Hematopoietic multipotent progenitor cell treated with erythropoietin and hydrocortisone succinate and interleukin-3 and kit ligand, for 17 days (in vitro differentiated cells): ENCODE results near the gene NRSN2.

Experiments
- DNase-seq: peaks from one replicate; pipeline ENCODE4 v3.0.0-alpha.2; 2015; ENCODE audit warnings: low spot score

The NRSN2 gene, protein sequence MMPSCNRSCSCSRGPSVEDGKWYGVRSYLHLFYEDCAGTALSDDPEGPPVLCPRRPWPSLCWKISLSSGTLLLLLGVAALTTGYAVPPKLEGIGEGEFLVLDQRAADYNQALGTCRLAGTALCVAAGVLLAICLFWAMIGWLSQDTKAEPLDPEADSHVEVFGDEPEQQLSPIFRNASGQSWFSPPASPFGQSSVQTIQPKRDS

DNA sequence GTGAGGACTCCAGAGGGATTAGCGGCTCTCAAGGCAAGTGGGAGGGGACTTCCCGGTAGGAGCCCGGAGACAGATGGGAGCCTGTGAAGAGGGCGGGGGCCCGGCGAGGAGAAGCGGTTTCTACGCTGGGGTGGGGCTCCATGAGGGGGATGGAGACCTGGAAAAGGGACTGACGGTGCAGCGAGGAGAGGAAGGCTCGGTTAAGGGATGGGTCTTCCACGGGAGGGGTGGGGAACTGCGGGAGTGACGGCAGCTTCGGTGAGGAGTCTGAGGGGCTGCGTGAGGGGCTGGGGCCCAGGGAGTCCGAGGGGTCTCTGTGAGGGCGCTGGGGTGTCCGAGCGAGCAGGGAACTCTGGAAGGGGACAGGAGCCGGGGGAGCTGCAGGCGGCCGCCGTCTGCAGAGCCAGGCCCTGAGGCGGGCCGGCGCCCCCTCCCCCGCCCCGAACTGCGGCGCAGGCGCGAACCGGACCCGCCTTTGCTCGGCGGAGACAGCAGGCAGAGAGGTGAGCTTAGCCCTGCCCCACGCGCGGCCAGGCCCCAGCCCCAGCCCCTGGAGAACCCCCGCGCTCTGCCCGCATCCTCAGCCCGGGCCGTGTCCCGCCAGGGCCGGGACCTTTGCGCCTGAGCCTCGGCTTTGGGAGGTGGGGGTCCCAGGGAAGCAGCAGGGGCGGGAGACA lies at the start of gene NRSN2:
Gene NRSN2 (plus strand): TSS at position 472 of the 677 bp plus-strand sequence. CDS start 2,533 bp downstream, outside the sequence.
- no peak for DNase-seq

DNA sequence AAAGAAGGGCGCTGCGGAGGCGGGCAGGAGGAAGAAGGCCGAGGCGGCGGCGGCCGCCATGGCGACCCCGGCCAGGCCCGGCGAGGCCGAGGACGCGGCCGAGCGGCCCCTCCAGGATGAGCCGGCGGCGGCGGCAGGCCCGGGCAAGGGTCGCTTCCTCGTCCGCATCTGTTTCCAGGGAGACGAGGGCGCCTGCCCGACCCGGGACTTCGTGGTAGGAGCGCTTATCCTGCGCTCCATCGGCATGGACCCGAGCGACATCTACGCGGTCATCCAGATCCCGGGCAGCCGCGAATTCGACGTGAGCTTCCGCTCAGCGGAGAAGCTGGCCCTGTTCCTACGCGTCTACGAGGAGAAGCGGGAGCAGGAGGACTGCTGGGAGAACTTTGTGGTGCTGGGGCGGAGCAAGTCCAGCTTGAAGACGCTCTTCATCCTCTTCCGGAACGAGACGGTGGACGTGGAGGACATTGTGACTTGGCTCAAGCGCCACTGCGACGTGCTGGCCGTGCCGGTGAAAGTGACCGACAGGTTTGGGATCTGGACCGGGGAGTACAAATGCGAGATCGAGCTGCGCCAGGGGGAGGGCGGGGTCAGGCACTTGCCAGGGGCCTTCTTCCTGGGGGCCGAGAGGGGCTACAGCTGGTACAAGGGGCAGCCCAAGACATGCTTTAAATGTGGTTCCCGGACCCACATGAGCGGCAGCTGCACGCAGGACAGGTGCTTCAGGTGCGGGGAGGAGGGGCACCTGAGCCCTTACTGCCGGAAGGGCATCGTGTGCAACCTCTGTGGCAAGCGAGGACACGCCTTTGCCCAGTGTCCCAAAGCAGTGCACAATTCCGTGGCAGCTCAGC lies 48.8 kb upstream of the NRSN2 start:
- DNase-seq: peak; percentile 50

- no peak for DNase-seq
Measured at GRCh38 chr20:298776-299391, 48.0 kb upstream of the NRSN2 start.

DNA sequence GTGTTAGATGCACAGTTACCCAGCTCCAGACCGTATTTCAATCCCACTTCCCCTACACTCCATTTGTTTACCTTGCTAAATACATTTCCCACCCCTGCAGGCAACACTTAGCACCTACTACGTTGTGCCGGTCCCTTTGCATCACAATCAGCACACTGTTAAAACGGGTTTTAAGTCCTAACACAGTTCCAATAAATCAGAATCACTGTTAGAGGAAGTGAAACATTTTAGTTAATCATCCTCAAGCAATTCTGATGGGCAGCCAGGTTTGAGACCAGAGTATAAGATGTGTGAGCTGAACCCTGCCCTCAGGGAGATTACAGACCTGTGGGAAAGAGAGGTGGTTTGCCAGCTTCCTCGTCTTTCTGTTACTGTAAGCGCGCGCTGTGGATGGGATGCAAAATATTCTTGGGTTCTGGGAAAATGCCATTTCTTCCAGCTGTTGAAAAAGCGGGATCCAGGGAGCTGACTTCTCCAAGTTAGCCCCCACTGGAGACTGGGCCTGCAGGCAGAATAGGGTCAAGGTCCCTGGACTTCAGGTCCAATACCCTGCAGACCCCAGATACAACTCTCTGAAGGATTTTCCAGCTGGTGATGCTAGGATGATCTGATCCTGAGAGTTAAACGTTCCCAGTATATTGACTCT lies 46.4 kb upstream of the NRSN2 start:
- DNase-seq: no peak

- DNase-seq: no peak
Measured at GRCh38 chr20:301886-302848, 44.7 kb upstream of the NRSN2 start.

GRCh38 chr20:305745-306144 lies 41.2 kb upstream of the NRSN2 start:
- DNase-seq: no peak

DNA sequence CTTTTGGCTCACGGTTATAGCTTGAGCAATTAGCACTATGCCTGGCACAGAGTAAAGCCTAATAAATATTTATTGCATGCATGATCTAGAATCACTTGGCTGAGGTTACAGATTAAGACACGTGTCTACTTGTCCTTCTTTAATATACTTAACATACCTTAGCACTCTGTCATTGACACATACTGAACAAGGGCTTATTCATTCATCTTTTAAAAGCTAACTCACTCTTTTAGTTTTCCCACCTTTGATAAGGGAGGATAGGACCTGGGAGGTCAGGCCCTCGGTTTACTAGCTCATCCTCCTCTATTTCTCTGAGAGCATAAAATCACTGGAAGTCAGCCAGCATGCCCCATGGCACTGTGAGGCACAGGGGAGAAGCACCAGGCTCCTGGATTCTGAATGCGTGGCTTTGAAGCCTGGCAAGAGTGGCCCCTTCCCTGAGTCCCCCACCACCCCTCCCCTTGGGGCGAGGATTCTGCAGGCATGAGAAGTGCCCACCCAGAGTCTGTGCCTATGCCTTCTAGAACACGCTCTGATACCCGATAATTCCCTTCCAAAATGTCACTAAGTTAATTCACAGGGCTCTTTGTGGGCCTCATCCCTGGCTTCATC lies 38.4 kb upstream of the NRSN2 start:
- DNase-seq: no peak

DNA sequence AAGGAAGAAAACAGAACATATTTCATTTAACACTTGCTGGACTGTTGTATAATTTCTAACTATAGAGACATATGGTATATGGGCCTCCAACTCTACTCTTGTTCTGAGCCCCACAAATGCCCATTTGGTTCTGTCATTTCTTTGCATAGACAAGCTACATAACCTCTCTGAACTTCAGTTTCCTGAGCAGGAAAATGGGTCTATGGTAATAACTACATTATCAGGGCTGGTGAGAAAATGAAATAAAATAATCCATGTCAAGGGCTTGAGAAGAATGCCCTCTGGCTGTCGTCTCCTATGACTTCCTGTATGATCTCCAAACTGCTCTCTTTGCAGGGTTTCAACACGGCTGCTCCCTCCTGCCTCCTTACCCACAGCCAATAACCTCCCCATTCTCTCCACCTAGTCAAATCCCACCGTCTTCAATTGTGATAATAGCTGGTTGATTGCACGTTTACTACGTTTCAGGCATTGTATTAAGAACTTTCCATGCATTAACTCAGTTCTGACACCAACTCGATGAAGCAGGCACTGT lies 37.5 kb upstream of the NRSN2 start:
- no peak for DNase-seq

DNA sequence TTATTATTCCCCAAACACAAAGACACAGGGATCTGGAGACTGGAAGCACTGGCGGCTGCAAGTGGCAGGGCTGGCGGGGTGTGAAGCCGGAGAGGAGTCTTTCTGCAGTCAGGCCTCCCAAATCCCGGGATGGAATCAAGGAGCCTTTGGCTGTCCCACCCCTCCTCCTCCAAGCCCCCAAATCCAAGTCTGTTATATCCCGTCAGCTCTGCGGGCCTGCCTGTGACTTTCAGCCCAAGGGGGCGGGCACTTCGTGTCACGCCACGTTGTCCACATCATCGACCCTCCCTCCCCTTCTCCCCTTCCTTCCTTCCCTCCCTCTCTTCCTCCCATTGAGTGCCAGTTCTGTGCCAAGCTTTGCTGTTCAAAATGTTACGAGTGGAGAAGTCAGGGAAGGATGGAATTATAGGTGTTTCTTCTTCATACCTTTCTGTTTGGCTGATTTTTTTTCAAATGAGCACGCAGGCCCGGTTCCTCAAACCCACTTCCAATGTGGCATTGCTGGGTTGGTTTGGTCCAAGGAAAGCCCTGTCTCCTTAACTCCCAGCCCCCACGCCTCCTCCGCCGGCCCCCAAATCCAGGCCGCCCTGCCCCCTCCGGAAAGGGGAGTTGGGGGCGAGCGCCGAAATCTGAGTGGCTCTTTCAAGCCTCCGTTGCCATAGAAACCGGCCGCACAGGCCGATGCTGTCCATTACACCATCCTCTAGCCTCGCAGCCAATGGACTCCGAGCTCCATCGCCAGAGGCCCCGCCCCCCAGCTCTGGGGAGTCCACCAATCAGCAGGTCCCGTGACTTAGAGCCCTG lies 36.9 kb upstream of the NRSN2 start:
- DNase-seq: peak; percentile 67

- DNase-seq: no peak
Measured at GRCh38 chr20:310645-311044, 36.3 kb upstream of the NRSN2 start.

DNA sequence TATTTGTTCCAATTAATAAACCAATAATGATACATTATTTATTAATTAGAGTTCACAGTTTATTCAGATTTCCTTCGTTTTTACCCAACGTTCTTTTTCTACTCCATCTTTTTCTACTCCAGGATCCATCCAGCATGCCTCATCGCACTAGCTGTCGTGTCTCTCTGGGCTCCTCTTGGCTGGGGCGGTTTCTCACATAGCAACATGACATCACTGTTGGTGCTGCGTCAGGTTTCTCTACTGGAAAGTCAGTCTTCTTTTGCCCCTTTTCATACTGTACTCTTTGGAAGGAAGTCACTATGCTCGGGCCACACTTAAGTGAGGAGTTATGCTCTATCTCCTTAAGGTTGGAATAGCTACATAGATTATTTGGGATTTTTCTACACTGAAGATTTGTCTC lies 35.3 kb upstream of the NRSN2 start:
- no peak for DNase-seq

- DNase-seq: no peak
Measured at GRCh38 chr20:312067-312466, 34.8 kb upstream of the NRSN2 start.

DNA sequence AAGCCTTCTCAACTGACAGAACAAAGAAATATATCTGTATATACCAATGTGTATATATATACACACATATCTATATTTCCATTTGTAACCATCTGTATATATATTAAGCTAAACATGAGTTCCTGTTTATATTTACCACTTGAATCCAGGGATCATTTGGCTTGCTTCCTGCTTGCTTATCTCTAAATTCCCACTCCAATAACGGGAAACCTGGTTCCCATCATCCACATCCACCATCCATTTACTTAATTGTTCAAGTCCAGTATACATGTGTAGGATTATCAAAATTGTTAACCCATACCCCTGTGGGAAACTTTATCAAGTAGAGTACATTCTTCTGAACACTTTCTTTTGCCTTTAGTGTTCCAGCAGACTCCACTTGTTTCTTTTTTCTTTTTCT lies 34.0 kb upstream of the NRSN2 start:
- DNase-seq: no peak

DNA sequence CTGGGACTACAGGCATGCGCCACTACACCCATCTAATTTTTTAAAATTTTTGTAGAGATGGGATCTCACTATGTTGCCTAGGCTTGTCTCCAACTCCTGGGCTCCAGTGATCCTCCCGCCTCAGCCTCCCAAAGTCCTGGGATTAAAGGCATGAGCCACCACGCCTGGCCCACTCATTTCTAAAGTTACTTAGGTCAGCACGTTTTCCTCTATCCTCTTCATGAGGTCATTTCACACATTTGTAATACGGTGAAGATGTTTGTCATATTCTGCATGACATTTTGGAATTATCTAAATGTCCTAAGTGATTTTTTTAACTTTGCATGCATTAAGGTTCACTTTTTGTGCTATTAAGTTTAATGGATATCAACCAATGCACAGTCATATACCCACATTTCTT lies 33.5 kb upstream of the NRSN2 start:
- DNase-seq: no peak

GRCh38 chr20:313948-314347 lies 33.0 kb upstream of the NRSN2 start:
- no peak for DNase-seq

- DNase-seq: no peak
Measured at GRCh38 chr20:316316-317068, 30.4 kb upstream of the NRSN2 start.

GRCh38 chr20:324177-325044 lies 22.5 kb upstream of the NRSN2 start:
- peak; percentile 93 for DNase-seq
